SK-N-SH (cell line): ENCODE measurements around the gene STK4. TPM values are rescaled to one million over a fixed set of nuclear protein-coding genes. Genes with fewer than 3 reads are reported as not detected.

Source experiments
- CTCF ChIA-PET: fragments of 300-600, 350-600 bp; formaldehyde crosslinking; extraction: SDS; loops from one replicate; lab custom pipeline; 2021; lab: Yijun Ruan, JAX
- POLR2A ChIA-PET: fragments of 350-600 bp; sonication (Branson Sonifier 250); formaldehyde crosslinking; extraction: SDS; loops from one replicate; lab custom pipeline; 2020; ENCODE audit warnings: antibody characterized with exemption, inconsistent platforms; lab: Yijun Ruan, JAX
- DNase-seq: peaks from one replicate; pipeline ENCODE4 v3.0.0; 2012
- H2AFZ ChIP-seq: fragments of 200-600 bp; sonication (generic); 2 replicates; pipeline ENCODE4 v1.8.1; 2016; ENCODE audit warnings: antibody characterized with exemption, mild to moderate bottlenecking, low read depth
- H3F3A ChIP-seq: fragments of 200-600 bp; sonication (generic); replicated peaks from 2 replicates; pipeline ENCODE3; 2016; ENCODE audit warnings: antibody characterized with exemption, mild to moderate bottlenecking; ENCODE audit not compliant: insufficient read depth
- H3K27ac ChIP-seq, 2 experiments: fragments of 200-500 bp in 1 of 2; fragments of 200-600 bp in 1 of 2; sonication (Bioruptor generic) in 1 of 2; sonication (generic), shearing (Covaris generic) in 1 of 2; 2 replicates each; pipeline versions ENCODE4 v1.5.1 to v1.6.1; 2014 to 2016; ENCODE audit warnings: low read depth in 2 of 2, inconsistent platforms in 1 of 2, low read length in 1 of 2, mild to moderate bottlenecking in 1 of 2, mixed read lengths in 1 of 2
- H3K27me3 ChIP-seq: fragments of 200-600 bp; sonication (generic), shearing (Covaris generic); 2 replicates; pipeline ENCODE4 v1.6.1; 2016; ENCODE audit warnings: mixed run types; ENCODE audit not compliant: insufficient read depth
- H3K36me3 ChIP-seq, 2 experiments: fragments of 200-500 bp in 1 of 2; fragments of 200-600 bp in 1 of 2; sonication (Bioruptor generic) in 1 of 2; sonication (generic) in 1 of 2; replicated peaks in 1 of 2; 2 replicates each; pipeline versions ENCODE3 to v1.5.1; 2014 to 2016; ENCODE audit warnings: low read length in 1 of 2, mild to moderate bottlenecking in 1 of 2; ENCODE audit not compliant: insufficient read depth in 2 of 2, control insufficient read depth in 1 of 2
- H3K4me1 ChIP-seq, 2 experiments: fragments of 200-500 bp in 1 of 2; fragments of 200-600 bp in 1 of 2; sonication (Bioruptor generic) in 1 of 2; sonication (generic), shearing (Covaris generic) in 1 of 2; 2 replicates each; pipeline versions ENCODE4 v1.5.1 to v1.6.1; 2014 to 2016; ENCODE audit warnings: low read depth in 1 of 2, low read length in 1 of 2, mixed run types in 1 of 2; ENCODE audit not compliant: insufficient read depth in 2 of 2, control insufficient read depth in 1 of 2
- H3K4me2 ChIP-seq: fragments of 200-600 bp; sonication (generic), shearing (Covaris generic); 2 replicates; pipeline ENCODE4 v1.6.1; 2017; ENCODE audit warnings: mixed run types
- H3K4me3 ChIP-seq, 2 experiments: fragments of 200-500 bp in 1 of 2; fragments of 200-600 bp in 1 of 2; sonication (Bioruptor generic) in 1 of 2; sonication (generic), shearing (Covaris generic) in 1 of 2; 2 replicates each; pipeline versions ENCODE4 v1.5.1 to v1.8.1; 2014 to 2016; ENCODE audit warnings: low read depth in 2 of 2, inconsistent platforms in 1 of 2, low read length in 1 of 2, mild to moderate bottlenecking in 1 of 2, mixed read lengths in 1 of 2, moderate library complexity in 1 of 2
- H3K79me2 ChIP-seq: fragments of 200-600 bp; sonication (generic); 2 replicates; pipeline ENCODE4 v1.8.1; 2017; ENCODE audit warnings: mild to moderate bottlenecking; ENCODE audit not compliant: insufficient read depth
- H3K9ac ChIP-seq: fragments of 200-600 bp; sonication (generic); 2 replicates; pipeline ENCODE4 v1.6.1; 2017; ENCODE audit warnings: mixed run types
- H3K9me2 ChIP-seq: fragments of 200-600 bp; sonication (generic); 2 replicates; pipeline ENCODE4 v1.6.1; 2017; ENCODE audit warnings: mixed run types
- H3K9me3 ChIP-seq: fragments of 200-600 bp; sonication (generic); 2 replicates; pipeline ENCODE4 v1.6.1; 2017; ENCODE audit warnings: mixed run types, mild to moderate bottlenecking, moderate library complexity
- H4K20me1 ChIP-seq: fragments of 200-600 bp; sonication (generic); 2 replicates; pipeline ENCODE4 v1.6.1; 2017; ENCODE audit warnings: mild to moderate bottlenecking, mixed run types; ENCODE audit not compliant: insufficient read depth
- FOSL2 ChIP-seq: IDR thresholded peaks from 2 replicates; pipeline ENCODE4 v1.4.0; 2012; ENCODE audit warnings: low read depth, mild to moderate bottlenecking, moderate library complexity, borderline replicate concordance
- FOXJ3 ChIP-seq: sonication (generic); formaldehyde crosslinking; IDR thresholded peaks from 2 replicates; pipeline ENCODE4 v1.5.1; 2020; ENCODE audit warnings: mild to moderate bottlenecking, missing genetic modification reagents
- JUND ChIP-seq: IDR thresholded peaks from 2 replicates; pipeline ENCODE4 v1.4.0; 2012
- MEF2A ChIP-seq: IDR thresholded peaks from 2 replicates; pipeline ENCODE4 v1.4.0; 2012; ENCODE audit warnings: low read depth, borderline replicate concordance
- MXI1 ChIP-seq: IDR thresholded peaks from 2 replicates; pipeline ENCODE4 v1.6.1; 2012; ENCODE audit warnings: mild to moderate bottlenecking, low read depth, low read length, improper control_type of control experiment
- NRF1 ChIP-seq: IDR thresholded peaks from 2 replicates; pipeline ENCODE4 v1.6.1; 2012; ENCODE audit warnings: low read depth, mild to moderate bottlenecking, low read length
- RAD21 ChIP-seq: IDR thresholded peaks from 2 replicates; pipeline ENCODE4 v1.6.1; 2012; ENCODE audit warnings: mild to moderate bottlenecking, low read length
- RFX5 ChIP-seq: IDR thresholded peaks from 2 replicates; pipeline ENCODE4 v1.6.1; 2012; ENCODE audit warnings: mild to moderate bottlenecking, improper control_type of control experiment, low read length
- RXRA ChIP-seq: IDR thresholded peaks from 2 replicates; pipeline ENCODE4 v1.4.0; 2012; ENCODE audit warnings: low read depth, mild to moderate bottlenecking, borderline replicate concordance
- TEAD4 ChIP-seq: IDR thresholded peaks from 2 replicates; pipeline ENCODE4 v1.4.0; 2012; ENCODE audit warnings: mild to moderate bottlenecking, borderline replicate concordance; ENCODE audit not compliant: insufficient read depth
- WGBS: methylation state at CpG from one replicate; pipeline ENCODE4 v1.1.6; 2017; ENCODE audit warnings: low lambda C conversion rate; 5-methylcytosine and 5-hydroxymethylcytosine counted together
- polyA plus RNA-seq, 3 experiments: library from polyadenylated mRNA; depleted of rRNA; stranded (reverse); fragments of >200 nt; gene quantifications; 2 replicates each; pipeline ENCODE4 v1.2.3, GENCODE V29; 2012
- TF ChIP-seq, protein P1 (sequence below): fragments of 150-350 bp; IDR thresholded peaks from 2 replicates; pipeline ENCODE4 v1.6.1; 2016; ENCODE audit warnings: mild to moderate bottlenecking, low read depth, low read length
- TF ChIP-seq, protein P2 (sequence below): IDR thresholded peaks from 2 replicates; pipeline ENCODE4 v1.4.0; 2012; ENCODE audit warnings: low read depth, borderline replicate concordance
- TF ChIP-seq, protein P3 (sequence below): fragments of 200-600 bp; sonication (generic); IDR thresholded peaks from 2 replicates; pipeline ENCODE4 v1.6.1; 2017; ENCODE audit warnings: antibody characterized with exemption, mild to moderate bottlenecking, moderate library complexity
- TF ChIP-seq, protein P4 (sequence below): IDR thresholded peaks from 2 replicates; pipeline ENCODE4 v1.6.1; 2012; ENCODE audit warnings: mild to moderate bottlenecking, low read depth, low read length, moderate library complexity

The STK4 gene
- polyA plus RNA-seq, 1 of the 3 experiments (the other 2 are of a cell fraction): 11.4 TPM

DNA sequence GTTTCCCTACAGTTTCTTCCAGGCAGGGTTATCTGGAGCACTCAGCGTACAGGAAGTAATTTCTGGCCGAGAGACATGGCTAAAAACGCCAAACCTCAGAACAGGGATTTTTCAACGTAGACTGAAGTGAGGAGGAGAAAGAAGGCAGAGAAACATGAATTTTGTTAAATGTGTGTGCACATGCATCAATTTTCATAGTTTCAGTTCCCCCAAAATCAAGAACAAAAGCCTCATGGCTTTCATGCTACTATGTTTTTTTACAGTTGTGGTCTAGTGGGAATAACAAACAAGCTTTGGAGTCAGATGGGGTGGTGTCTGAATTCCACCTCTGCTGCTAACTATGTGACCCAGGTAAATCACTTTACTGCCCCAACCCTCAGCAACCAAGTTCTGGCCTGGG, 11.0 kb upstream of the STK4 start:
- TF ChIP-seq FOSL2: no peak
- TF ChIP-seq, protein P1, sequence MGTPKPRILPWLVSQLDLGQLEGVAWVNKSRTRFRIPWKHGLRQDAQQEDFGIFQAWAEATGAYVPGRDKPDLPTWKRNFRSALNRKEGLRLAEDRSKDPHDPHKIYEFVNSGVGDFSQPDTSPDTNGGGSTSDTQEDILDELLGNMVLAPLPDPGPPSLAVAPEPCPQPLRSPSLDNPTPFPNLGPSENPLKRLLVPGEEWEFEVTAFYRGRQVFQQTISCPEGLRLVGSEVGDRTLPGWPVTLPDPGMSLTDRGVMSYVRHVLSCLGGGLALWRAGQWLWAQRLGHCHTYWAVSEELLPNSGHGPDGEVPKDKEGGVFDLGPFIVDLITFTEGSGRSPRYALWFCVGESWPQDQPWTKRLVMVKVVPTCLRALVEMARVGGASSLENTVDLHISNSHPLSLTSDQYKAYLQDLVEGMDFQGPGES: no peak
- no peak for TF ChIP-seq FOXJ3 (CRISPR knock-in tag)
- no peak for TF ChIP-seq MEF2A
- no peak for TF ChIP-seq RAD21
- TF ChIP-seq, protein P2, sequence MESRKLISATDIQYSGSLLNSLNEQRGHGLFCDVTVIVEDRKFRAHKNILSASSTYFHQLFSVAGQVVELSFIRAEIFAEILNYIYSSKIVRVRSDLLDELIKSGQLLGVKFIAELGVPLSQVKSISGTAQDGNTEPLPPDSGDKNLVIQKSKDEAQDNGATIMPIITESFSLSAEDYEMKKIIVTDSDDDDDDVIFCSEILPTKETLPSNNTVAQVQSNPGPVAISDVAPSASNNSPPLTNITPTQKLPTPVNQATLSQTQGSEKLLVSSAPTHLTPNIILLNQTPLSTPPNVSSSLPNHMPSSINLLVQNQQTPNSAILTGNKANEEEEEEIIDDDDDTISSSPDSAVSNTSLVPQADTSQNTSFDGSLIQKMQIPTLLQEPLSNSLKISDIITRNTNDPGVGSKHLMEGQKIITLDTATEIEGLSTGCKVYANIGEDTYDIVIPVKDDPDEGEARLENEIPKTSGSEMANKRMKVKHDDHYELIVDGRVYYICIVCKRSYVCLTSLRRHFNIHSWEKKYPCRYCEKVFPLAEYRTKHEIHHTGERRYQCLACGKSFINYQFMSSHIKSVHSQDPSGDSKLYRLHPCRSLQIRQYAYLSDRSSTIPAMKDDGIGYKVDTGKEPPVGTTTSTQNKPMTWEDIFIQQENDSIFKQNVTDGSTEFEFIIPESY: no peak
- TF ChIP-seq RFX5: no peak
- no peak for TF ChIP-seq NRF1
- TF ChIP-seq MXI1: no peak
- TF ChIP-seq JUND: no peak
- TF ChIP-seq TEAD4: no peak
- TF ChIP-seq, protein P3, sequence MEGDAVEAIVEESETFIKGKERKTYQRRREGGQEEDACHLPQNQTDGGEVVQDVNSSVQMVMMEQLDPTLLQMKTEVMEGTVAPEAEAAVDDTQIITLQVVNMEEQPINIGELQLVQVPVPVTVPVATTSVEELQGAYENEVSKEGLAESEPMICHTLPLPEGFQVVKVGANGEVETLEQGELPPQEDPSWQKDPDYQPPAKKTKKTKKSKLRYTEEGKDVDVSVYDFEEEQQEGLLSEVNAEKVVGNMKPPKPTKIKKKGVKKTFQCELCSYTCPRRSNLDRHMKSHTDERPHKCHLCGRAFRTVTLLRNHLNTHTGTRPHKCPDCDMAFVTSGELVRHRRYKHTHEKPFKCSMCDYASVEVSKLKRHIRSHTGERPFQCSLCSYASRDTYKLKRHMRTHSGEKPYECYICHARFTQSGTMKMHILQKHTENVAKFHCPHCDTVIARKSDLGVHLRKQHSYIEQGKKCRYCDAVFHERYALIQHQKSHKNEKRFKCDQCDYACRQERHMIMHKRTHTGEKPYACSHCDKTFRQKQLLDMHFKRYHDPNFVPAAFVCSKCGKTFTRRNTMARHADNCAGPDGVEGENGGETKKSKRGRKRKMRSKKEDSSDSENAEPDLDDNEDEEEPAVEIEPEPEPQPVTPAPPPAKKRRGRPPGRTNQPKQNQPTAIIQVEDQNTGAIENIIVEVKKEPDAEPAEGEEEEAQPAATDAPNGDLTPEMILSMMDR: no peak
- no peak for TF ChIP-seq RXRA
- TF ChIP-seq, protein P4, sequence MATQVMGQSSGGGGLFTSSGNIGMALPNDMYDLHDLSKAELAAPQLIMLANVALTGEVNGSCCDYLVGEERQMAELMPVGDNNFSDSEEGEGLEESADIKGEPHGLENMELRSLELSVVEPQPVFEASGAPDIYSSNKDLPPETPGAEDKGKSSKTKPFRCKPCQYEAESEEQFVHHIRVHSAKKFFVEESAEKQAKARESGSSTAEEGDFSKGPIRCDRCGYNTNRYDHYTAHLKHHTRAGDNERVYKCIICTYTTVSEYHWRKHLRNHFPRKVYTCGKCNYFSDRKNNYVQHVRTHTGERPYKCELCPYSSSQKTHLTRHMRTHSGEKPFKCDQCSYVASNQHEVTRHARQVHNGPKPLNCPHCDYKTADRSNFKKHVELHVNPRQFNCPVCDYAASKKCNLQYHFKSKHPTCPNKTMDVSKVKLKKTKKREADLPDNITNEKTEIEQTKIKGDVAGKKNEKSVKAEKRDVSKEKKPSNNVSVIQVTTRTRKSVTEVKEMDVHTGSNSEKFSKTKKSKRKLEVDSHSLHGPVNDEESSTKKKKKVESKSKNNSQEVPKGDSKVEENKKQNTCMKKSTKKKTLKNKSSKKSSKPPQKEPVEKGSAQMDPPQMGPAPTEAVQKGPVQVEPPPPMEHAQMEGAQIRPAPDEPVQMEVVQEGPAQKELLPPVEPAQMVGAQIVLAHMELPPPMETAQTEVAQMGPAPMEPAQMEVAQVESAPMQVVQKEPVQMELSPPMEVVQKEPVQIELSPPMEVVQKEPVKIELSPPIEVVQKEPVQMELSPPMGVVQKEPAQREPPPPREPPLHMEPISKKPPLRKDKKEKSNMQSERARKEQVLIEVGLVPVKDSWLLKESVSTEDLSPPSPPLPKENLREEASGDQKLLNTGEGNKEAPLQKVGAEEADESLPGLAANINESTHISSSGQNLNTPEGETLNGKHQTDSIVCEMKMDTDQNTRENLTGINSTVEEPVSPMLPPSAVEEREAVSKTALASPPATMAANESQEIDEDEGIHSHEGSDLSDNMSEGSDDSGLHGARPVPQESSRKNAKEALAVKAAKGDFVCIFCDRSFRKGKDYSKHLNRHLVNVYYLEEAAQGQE: no peak
- Histone ChIP-seq H2AFZ (no peak overlapping the region), H4K20me1 (peaks cover 16% of the 10 kb centered on the region), H3K27ac (no peak overlapping the region), H3K4me1 (peaks cover 7 to 11% of the 10 kb centered on the region in 2 experiments; a peak in 3 of 4 replicates), H3K27me3 (no peaks in the 10 kb centered on the region), H3K9me2 (no peaks in the 10 kb centered on the region), H3K9me3 (no peaks in the 10 kb centered on the region), H3K36me3 (peaks cover 51 to 58% of the 10 kb centered on the region in 2 experiments), H3F3A (peaks cover 4% of the 10 kb centered on the region), H3K4me2 (no peak overlapping the region), H3K9ac (no peak overlapping the region), H3K4me3 (no peak overlapping the region), H3K79me2 (peaks cover 51% of the 10 kb centered on the region)
- 85% methylated on average over 4 of the region's 4 CpGs for WGBS
- CTCF ChIA-PET: no interaction called here
- POLR2A ChIA-PET: no interaction called here
- no peak for DNase-seq
